GM12878 (cell line): ENCODE measurements around the gene CD93. TPM values are rescaled to one million over a fixed set of nuclear protein-coding genes. Genes with fewer than 3 reads are reported as not detected.

Experiments used
- polyA plus RNA-seq, 11 experiments: library from polyadenylated mRNA; depleted of rRNA in 4 of 11; unstranded in 6 of 11; stranded (reverse) in 5 of 11; fragments of >200 nt; fragmentation: Nextera tagmentation in 4 of 11; fragmentation: Illumina TruSeq in 1 of 11; extraction: Ambion mirVana in 4 of 11; extraction: Trizol in 1 of 11; gene quantifications; 1 replicate in 1 of 11; 2 replicates in 10 of 11; pipeline versions ENCODE4 v1.2.1 to v1.2.3, GENCODE V29; 2011 to 2016; ENCODE audit warnings: inconsistent platforms in 2 of 11, missing spikeins in 2 of 11, low read depth in 1 of 11
- total RNA-seq, 4 experiments: library from RNA; depleted of rRNA in 3 of 4; stranded (reverse); fragments of >200 nt in 3 of 4; fragmentation: Illumina TruSeq in 1 of 4; extraction: Trizol in 1 of 4; gene quantifications; 2 replicates each; pipeline versions ENCODE4 v1.2.1 to v1.2.3, GENCODE V29; 2013 to 2021

The CD93 gene
- total and polyA plus RNA-seq, 10 of the 15 experiments (the other 5 are each of a cell fraction or from before 2014, with no cell fraction given): 0.20 to 2.7 (median 0.92) TPM

Other genes starting within 250 kb of the CD93 start
- not detected in 2 replicates for gene SSTR4, start 51.0 kb downstream of the CD93 start, total RNA-seq (2014; rRNA removed)
- not detected in 2 replicates for gene SSTR4, start 51.0 kb downstream of the CD93 start, total RNA-seq (2014; rRNA removed; fragmentation: Illumina TruSeq; extraction: Trizol)
- gene SSTR4, start 51.0 kb downstream of the CD93 start, total RNA-seq (2021): not detected in 2 replicates
- not detected in 2 replicates for gene SSTR4, start 51.0 kb downstream of the CD93 start, polyA plus RNA-seq (2011; rRNA removed)
- not detected in 2 replicates for gene SSTR4, start 51.0 kb downstream of the CD93 start, polyA plus RNA-seq (2014; fragmentation: Illumina TruSeq; extraction: Trizol)
- not detected for gene SSTR4, start 51.0 kb downstream of the CD93 start, polyA plus RNA-seq (2014; fragmentation: Nextera tagmentation; extraction: Ambion mirVana)
- not detected in 2 replicates for gene SSTR4, start 51.0 kb downstream of the CD93 start, polyA plus RNA-seq (2014; rRNA removed)
- gene SSTR4, start 51.0 kb downstream of the CD93 start, polyA plus RNA-seq (2016; fragmentation: Nextera tagmentation; extraction: Ambion mirVana): not detected
- gene THBD, start 36.7 kb downstream of the CD93 start, total RNA-seq (2014; rRNA removed): not detected in 2 replicates
- not detected in 2 replicates for gene THBD, start 36.7 kb downstream of the CD93 start, total RNA-seq (2014; rRNA removed; fragmentation: Illumina TruSeq; extraction: Trizol)
- gene THBD, start 36.7 kb downstream of the CD93 start, total RNA-seq (2021): 0.05 TPM in 1 of 2 replicates, not detected in the other
- gene THBD, start 36.7 kb downstream of the CD93 start, polyA plus RNA-seq (2011; rRNA removed): not detected in 2 replicates
- gene THBD, start 36.7 kb downstream of the CD93 start, polyA plus RNA-seq (2014; fragmentation: Illumina TruSeq; extraction: Trizol): not detected in 2 replicates
- not detected for gene THBD, start 36.7 kb downstream of the CD93 start, polyA plus RNA-seq (2014; fragmentation: Nextera tagmentation; extraction: Ambion mirVana)
- gene THBD, start 36.7 kb downstream of the CD93 start, polyA plus RNA-seq (2014; rRNA removed): not detected in 2 replicates
- gene THBD, start 36.7 kb downstream of the CD93 start, polyA plus RNA-seq (2016; fragmentation: Nextera tagmentation; extraction: Ambion mirVana): not detected